Ectodermal cell (in vitro differentiated cells): ENCODE measurements around the gene CHD3.

Source experiments
- H3K27ac ChIP-seq: 2 replicates; pipeline ENCODE4 v1.7.0; 2013; ENCODE audit warnings: mild to moderate bottlenecking, low read depth, low read length; ENCODE audit not compliant: insufficient read depth, poor library complexity, severe bottlenecking
- H3K27me3 ChIP-seq: 2 replicates; pipeline ENCODE4 v1.7.0; 2013; ENCODE audit warnings: mild to moderate bottlenecking, low read length; ENCODE audit not compliant: insufficient read depth, control insufficient read depth, poor library complexity, severe bottlenecking
- H3K36me3 ChIP-seq: one replicate; pipeline ENCODE4 v1.7.0; 2013; ENCODE audit warnings: low read length; ENCODE audit not compliant: control insufficient read depth, insufficient read depth
- H3K4me1 ChIP-seq: one replicate; pipeline ENCODE4 v1.7.0; 2013; ENCODE audit warnings: low read length; ENCODE audit not compliant: control insufficient read depth, insufficient read depth
- H3K4me3 ChIP-seq: 2 replicates; pipeline ENCODE4 v1.7.0; 2013; ENCODE audit warnings: low read depth, low read length, control low read depth; ENCODE audit not compliant: insufficient read depth
- H3K9me3 ChIP-seq: 2 replicates; pipeline ENCODE4 v1.7.0; 2013; ENCODE audit warnings: mild to moderate bottlenecking, low read length, moderate library complexity; ENCODE audit not compliant: control insufficient read depth
- WGBS, 2 experiments: methylation state at CpG; one replicate each; pipeline ENCODE4 v1.1.7; 2013; ENCODE audit warnings: missing lambda C conversion rate in 2 of 2; 5-methylcytosine and 5-hydroxymethylcytosine counted together

Gene CHD3

DNA sequence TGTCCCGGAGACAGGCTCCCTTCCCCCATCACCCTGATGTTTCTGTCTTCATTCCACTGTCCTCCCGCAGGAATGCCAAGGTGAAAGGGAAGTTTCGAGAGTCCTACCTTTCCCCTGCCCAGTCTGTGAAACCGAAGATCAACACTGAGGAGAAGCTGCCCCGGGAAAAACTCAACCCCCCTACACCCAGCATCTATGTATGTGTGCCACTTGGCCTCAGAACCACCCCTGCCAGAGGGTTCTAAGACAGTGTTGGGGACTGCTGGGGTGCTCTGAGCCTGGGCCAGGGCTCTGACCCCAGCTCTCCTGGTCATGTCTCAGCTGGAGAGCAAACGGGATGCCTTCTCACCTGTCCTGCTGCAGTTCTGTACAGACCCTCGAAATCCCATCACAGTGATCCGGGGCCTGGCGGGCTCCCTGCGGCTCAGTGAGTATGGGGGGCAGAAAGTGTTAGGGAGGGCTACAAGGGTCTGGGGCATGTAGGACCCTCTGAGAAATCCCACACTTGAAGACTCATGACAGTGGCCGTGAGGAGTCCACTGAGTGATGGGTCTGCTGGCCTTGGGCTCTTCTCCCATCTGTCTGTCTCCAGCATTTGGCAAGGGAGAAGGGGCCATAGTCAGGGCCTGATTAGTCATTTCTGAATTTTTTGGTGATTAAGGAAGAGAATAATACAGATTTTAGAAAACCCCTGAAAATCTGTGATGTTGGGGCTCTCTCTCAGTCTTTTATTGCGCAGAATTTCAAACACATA is 38.7 kb upstream of the CHD3 start:
- Histone ChIP-seq H3K27me3 (no peaks in the 10 kb centered on the region), H3K36me3 (peaks cover 54% of the 10 kb centered on the region), H3K9me3 (no peaks in the 10 kb centered on the region), H3K4me1 (peaks cover 22% of the 10 kb centered on the region), H3K4me3 (no peak overlapping the region), H3K27ac (no peak overlapping the region)
- WGBS, 2 experiments, result 95% methylated on average over 12 of the region's 12 CpGs

DNA sequence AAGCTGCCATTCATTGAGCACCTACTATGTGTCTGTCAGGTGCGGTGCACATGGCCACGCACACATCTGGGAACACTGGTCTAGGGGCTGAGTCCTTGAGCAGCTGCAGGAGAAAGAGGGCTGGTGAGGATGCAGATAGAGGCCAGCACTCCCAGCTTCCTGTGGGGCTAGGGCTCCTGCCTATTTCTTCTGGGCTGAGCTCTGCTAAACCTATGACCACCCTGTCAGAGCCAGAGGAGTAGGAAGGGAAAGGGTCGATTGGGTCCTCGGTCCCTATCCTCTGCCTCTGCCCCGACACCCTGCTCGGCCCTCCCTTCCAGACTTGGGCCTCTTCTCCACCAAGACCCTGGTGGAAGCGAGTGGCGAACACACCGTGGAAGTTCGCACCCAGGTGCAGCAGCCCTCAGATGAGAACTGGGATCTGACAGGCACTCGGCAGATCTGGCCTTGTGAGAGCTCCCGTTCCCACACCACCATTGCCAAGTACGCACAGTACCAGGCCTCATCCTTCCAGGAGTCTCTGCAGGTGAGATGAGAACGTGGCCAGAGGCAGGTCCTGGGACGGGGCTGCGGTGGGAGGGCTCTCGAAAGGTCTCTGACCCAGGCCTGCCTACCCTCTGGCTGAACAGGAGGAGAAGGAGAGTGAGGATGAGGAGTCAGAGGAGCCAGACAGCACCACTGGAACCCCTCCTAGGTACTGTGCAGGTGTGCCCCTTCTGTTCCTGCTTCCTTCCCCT is 37.7 kb upstream of the CHD3 start:
- Histone ChIP-seq H3K27me3 (no peaks in the 10 kb centered on the region), H3K36me3 (peaks cover 51% of the 10 kb centered on the region), H3K27ac (no peak overlapping the region), H3K4me1 (peaks cover 18% of the 10 kb centered on the region), H3K9me3 (no peaks in the 10 kb centered on the region), H3K4me3 (no peak overlapping the region)
- WGBS, 2 experiments, result 93 to 94% methylated on average over 17 of the region's 17 CpGs

DNA sequence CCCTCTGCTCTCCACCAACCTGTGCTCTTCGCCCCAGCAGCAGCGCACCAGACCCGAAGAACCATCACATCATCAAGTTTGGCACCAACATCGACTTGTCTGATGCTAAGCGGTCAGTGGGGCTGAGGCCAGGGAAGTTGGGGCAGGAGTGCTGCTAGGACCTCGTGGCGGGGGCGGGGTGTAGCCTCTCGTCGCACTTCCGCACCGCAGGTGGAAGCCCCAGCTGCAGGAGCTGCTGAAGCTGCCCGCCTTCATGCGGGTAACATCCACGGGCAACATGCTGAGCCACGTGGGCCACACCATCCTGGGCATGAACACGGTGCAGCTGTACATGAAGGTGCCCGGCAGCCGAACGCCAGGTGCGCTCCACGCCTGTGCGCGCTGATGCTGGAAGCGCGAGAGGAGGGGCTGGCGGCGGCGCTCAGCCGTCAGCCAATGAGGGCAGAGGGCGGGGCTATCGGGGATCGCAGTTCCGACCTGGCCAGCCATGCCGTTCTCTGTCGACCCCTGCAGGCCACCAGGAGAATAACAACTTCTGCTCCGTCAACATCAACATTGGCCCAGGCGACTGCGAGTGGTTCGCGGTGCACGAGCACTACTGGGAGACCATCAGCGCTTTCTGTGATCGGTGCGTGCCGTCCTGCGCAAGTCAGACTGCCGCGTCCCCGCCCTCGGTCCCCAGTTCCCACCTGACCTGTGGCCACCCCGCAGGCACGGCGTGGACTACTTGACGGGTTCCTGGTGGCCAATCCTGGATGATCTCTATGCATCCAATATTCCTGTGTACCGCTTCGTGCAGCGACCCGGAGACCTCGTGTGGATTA is 36.9 kb upstream of the CHD3 start:
- Histone ChIP-seq H3K4me1 (peaks cover 24% of the 10 kb centered on the region), H3K9me3 (no peaks in the 10 kb centered on the region), H3K27me3 (no peaks in the 10 kb centered on the region), H3K27ac (no peak overlapping the region), H3K36me3 (peaks cover 48% of the 10 kb centered on the region), H3K4me3 (no peak overlapping the region)
- 21 to 23% methylated on average over 60 of the region's 60 CpGs for WGBS, 2 experiments

DNA sequence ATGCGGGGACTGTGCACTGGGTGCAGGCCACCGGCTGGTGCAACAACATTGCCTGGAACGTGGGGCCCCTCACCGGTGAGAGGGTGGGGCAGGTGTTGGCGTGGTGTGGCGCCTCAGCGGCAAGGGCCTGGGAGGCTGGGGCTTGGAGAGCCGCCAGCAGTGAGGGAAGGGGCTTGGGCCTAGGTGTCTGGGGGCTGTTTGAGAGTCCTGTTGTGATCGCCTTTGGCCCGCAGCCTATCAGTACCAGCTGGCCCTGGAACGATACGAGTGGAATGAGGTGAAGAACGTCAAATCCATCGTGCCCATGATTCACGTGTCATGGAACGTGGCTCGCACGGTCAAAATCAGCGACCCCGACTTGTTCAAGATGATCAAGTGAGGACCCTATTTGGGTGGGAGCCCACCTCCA is 36.3 kb upstream of the CHD3 start:
- Histone ChIP-seq H3K4me1 (peaks cover 25% of the 10 kb centered on the region), H3K27me3 (no peaks in the 10 kb centered on the region), H3K4me3 (no peak overlapping the region), H3K9me3 (no peaks in the 10 kb centered on the region), H3K27ac (no peak overlapping the region), H3K36me3 (peaks cover 41% of the 10 kb centered on the region)
- 89% methylated on average over 20 of the region's 20 CpGs for WGBS, 2 experiments

DNA sequence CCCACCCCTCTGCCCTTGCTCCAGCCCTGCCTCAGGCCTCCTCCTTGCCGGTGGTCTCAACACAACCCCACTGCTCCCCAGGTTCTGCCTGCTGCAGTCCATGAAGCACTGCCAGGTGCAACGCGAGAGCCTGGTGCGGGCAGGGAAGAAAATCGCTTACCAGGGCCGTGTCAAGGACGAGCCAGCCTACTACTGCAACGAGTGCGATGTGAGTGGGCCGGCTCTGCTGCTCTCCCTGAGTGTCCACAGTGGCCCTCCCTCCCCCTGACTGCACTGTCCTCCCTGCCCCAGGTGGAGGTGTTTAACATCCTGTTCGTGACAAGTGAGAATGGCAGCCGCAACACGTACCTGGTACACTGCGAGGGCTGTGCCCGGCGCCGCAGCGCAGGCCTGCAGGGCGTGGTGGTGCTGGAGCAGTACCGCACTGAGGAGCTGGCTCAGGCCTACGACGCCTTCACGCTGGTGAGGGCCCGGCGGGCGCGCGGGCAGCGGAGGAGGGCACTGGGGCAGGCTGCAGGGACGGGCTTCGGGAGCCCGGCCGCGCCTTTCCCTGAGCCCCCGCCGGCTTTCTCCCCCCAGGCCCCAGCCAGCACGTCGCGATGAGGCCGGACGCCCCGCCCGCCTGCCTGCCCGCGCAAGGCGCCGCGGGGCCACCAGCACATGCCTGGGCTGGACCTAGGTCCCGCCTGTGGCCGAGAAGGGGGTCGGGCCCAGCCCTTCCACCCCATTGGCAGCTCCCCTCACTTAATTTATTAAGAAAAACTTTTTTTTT is 35.5 kb upstream of the CHD3 start:
- Histone ChIP-seq H3K36me3 (peaks cover 36% of the 10 kb centered on the region), H3K4me3 (no peak overlapping the region), H3K4me1 (peaks cover 25% of the 10 kb centered on the region), H3K27me3 (no peaks in the 10 kb centered on the region), H3K27ac (no peak overlapping the region), H3K9me3 (no peaks in the 10 kb centered on the region)
- 67 to 72% methylated on average over 50 to 51 of the region's 51 CpGs for WGBS, 2 experiments

DNA sequence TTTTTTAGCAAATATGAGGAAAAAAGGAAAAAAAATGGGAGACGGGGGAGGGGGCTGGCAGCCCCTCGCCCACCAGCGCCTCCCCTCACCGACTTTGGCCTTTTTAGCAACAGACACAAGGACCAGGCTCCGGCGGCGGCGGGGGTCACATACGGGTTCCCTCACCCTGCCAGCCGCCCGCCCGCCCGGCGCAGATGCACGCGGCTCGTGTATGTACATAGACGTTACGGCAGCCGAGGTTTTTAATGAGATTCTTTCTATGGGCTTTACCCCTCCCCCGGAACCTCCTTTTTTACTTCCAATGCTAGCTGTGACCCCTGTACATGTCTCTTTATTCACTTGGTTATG is 34.9 kb upstream of the CHD3 start:
- Histone ChIP-seq H3K27ac (no peak overlapping the region), H3K27me3 (no peaks in the 10 kb centered on the region), H3K9me3 (no peaks in the 10 kb centered on the region), H3K4me1 (peaks cover 26% of the 10 kb centered on the region), H3K36me3 (peaks cover 31% of the 10 kb centered on the region), H3K4me3 (no peak overlapping the region)
- 44 to 52% methylated on average over 21 of the region's 21 CpGs for WGBS, 2 experiments

DNA sequence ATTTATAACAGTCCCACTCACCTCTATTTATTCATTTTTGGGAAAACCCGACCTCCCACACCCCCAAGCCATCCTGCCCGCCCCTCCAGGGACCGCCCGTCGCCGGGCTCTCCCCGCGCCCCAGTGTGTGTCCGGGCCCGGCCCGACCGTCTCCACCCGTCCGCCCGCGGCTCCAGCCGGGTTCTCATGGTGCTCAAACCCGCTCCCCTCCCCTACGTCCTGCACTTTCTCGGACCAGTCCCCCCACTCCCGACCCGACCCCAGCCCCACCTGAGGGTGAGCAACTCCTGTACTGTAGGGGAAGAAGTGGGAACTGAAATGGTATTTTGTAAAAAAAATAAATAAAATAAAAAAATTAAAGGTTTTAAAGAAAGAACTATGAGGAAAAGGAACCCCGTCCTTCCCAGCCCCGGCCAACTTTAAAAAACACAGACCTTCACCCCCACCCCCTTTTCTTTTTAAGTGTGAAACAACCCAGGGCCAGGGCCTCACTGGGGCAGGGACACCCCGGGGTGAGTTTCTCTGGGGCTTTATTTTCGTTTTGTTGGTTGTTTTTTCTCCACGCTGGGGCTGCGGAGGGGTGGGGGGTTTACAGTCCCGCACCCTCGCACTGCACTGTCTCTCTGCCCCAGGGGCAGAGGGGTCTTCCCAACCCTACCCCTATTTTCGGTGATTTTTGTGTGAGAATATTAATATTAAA is 34.4 kb upstream of the CHD3 start:
- Histone ChIP-seq H3K27ac (peak overlapping the region; percentile 58), H3K4me3 (peak overlapping the region; percentile 74), H3K9me3 (no peaks in the 10 kb centered on the region), H3K4me1 (peaks cover 32% of the 10 kb centered on the region), H3K27me3 (no peaks in the 10 kb centered on the region), H3K36me3 (peaks cover 25% of the 10 kb centered on the region)
- WGBS, 2 experiments, result 5% methylated on average over 23 to 27 of the region's 31 CpGs

DNA sequence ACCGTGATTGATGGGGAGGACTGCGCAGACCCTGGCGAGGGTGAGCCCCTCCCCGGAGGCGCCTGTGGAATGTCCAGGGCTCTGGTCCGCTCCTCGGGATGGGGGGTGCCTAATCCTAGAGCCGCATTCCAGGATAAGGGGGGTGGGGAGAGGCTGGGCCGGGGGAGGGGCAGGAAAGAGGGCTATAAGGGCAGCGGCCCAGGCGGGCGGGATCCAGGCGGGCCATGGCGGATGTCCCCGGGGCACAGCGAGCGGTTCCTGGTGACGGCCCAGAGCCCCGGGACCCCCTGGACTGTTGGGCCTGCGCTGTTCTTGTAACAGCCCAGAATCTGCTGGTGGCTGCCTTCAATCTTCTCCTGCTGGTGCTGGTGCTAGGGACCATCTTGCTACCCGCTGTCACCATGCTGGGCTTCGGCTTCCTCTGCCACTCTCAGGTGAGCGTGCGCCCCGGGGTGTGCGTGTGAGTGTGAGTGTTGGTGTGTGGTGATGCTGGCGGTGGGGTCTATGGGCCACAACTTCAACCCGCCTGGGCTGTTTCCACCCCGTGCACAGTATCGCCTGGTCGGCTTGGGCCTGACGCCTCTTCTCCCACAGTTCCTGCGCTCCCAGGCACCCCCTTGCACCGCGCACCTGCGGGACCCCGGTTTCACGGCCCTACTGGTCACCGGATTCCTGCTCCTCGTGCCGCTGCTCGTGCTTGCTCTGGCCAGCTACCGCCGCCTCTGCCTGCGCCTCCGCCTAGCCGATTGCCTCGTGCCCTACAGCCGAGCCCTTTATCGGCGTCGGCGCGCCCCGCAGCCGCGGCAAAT is 33.5 kb upstream of the CHD3 start, which contains the start of gene TMEM88:
Gene TMEM88, plus strand, starts transcription at position 216 of the 809 bp plus-strand sequence. Its CDS starts 9 bp downstream, at position 225.
- H3K27me3 ChIP-seq, result no peaks in the 10 kb centered on the region
- H3K4me1 ChIP-seq, result peaks cover 32% of the 10 kb centered on the region
- peaks cover 17% of the 10 kb centered on the region for H3K36me3 ChIP-seq
- H3K9me3 ChIP-seq, result no peaks in the 10 kb centered on the region
- H3K4me3 ChIP-seq, result peak within 1 kb of the TSS; percentile 74
- H3K27ac ChIP-seq, result peak within 1 kb of the TSS; percentile 58
- WGBS, 2 experiments, result 1% methylated on average over 57 of the region's 57 CpGs

DNA sequence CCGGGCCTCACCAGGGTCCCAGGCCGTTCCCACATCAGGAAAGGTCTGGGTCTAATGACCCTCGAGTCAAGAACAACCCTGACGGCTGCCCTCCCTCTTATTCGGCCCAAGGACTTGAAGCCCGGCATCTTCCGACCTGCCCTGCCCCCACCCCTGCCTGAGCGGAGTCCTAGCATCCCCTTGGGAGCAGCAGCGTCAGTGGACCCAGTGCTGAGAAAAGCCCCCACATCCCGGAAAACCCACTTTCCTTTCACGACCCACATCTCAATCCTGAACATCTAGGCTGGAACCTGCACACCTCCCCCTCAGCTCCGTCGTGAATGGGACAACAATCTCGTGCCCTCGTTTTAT is 33.0 kb upstream of the CHD3 start:
- no peak overlapping the region for H3K27ac ChIP-seq
- H3K4me3 ChIP-seq, result peak overlapping the region; percentile 74
- peaks cover 32% of the 10 kb centered on the region for H3K4me1 ChIP-seq
- no peaks in the 10 kb centered on the region for H3K27me3 ChIP-seq
- H3K9me3 ChIP-seq, result no peaks in the 10 kb centered on the region
- WGBS, 2 experiments, result 1 to 2% methylated on average over 15 of the region's 15 CpGs
- peaks cover 13% of the 10 kb centered on the region for H3K36me3 ChIP-seq
